ENCODE data around the gene TWSG1. TPM values are rescaled to one million over a fixed set of nuclear protein-coding genes. Genes with fewer than 3 reads are reported as not detected.

The TWSG1 gene
- total RNA-seq, 1 experiment from 2014 or later = 19.3 TPM

DNA sequence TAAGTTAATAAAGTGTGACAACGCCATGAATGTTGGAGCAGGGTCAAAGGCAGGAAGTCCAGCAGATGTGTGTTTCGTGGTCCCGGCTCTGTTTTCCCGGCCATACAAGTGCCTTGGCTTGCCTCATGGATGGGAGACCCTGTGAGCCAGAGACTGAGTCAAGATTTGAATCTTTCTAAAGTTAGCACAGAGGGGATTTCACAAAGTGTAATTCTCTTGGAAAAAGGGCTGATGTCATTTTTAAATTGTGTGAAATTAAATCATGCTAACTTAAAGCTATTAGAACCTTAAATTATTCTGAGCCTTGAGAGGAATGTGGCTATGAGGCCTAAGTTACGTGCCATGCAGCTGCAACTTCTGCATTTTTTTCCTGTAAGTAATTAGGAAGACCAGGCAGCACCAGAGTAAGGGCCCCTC lies 102.5 kb downstream of the TWSG1 start:
- Mint-ChIP-seq H3K9me3 (peaks cover 4% of the 10 kb centered on the region; the same call in 1 of the 2 replicates), H3K4me3 (no peak overlapping the region), H3K27ac (no peak overlapping the region), H3K4me1 (peaks cover 21% of the 10 kb centered on the region), H3K27me3 (ENCODE audit: low read depth) (no peaks in the 10 kb centered on the region), H3K36me3 (no peaks in the 10 kb centered on the region)
- DNase-seq (ENCODE audit: low spot score) (no peak), ATAC-seq (no peak)
- POLR2A ChIA-PET = no interaction called here
- CTCF ChIA-PET = interaction anchor here (1.0 kb wide), 1 partner anchor 139 kb away, joined by 4 read pairs; no protein-coding TSS in a partner anchor
- TF ChIP-seq, protein P1, sequence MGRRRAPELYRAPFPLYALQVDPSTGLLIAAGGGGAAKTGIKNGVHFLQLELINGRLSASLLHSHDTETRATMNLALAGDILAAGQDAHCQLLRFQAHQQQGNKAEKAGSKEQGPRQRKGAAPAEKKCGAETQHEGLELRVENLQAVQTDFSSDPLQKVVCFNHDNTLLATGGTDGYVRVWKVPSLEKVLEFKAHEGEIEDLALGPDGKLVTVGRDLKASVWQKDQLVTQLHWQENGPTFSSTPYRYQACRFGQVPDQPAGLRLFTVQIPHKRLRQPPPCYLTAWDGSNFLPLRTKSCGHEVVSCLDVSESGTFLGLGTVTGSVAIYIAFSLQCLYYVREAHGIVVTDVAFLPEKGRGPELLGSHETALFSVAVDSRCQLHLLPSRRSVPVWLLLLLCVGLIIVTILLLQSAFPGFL (CRISPR knock-in tag; IDR thresholded peaks at IDR 0.05; ENCODE audit: borderline replicate concordance) = no peak
- TF ChIP-seq, protein P2, sequence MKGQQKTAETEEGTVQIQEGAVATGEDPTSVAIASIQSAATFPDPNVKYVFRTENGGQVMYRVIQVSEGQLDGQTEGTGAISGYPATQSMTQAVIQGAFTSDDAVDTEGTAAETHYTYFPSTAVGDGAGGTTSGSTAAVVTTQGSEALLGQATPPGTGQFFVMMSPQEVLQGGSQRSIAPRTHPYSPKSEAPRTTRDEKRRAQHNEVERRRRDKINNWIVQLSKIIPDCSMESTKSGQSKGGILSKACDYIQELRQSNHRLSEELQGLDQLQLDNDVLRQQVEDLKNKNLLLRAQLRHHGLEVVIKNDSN (CRISPR knock-in tag; IDR thresholded peaks at IDR 0.05) = no peak
- TF ChIP-seq ZNF121 (CRISPR knock-in tag; IDR thresholded peaks at IDR 0.05) = no peak

DNA sequence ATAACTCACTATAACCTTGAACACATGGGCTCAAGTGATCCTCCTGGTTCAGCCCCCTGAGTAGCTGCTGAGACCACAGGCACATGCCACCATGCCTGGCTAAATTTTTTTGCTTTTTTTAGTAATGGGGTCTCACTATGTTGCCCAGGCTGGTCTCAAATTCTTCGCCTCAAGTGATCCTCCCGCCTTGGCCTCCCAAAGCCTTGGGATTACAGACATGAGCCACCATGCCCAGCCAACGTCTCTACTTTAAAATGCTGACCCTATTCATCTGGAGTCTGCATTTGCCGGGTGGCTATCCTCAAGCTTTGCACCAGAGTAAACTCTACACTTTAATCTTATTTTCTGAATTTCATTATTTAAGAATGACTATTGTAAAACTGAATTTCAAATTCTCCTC lies 103.1 kb downstream of the TWSG1 start:
- CTCF ChIA-PET = interaction anchor here (1.0 kb wide), 1 partner anchor 138 kb away, joined by 4 read pairs; no protein-coding TSS in a partner anchor
- no peak overlapping the region for H3K27ac Mint-ChIP-seq
- H3K4me1 Mint-ChIP-seq = peaks cover 21% of the 10 kb centered on the region
- POLR2A ChIA-PET = no interaction called here
- DNase-seq (ENCODE audit: low spot score) (no peak), ATAC-seq (no peak)
- no peaks in the 10 kb centered on the region for H3K27me3 Mint-ChIP-seq (ENCODE audit: low read depth)
- TF ChIP-seq TCF7 (CRISPR knock-in tag; IDR thresholded peaks at IDR 0.05; ENCODE audit: low read depth) = no peak
- TF ChIP-seq ZNF121 (CRISPR knock-in tag; IDR thresholded peaks at IDR 0.05) = peak; percentile 54; the same call in 1 of the 2 replicates
- TF ChIP-seq CBFB (CRISPR knock-in tag; IDR thresholded peaks at IDR 0.05; ENCODE audit: low read depth) = no peak
- TF ChIP-seq, protein P3, sequence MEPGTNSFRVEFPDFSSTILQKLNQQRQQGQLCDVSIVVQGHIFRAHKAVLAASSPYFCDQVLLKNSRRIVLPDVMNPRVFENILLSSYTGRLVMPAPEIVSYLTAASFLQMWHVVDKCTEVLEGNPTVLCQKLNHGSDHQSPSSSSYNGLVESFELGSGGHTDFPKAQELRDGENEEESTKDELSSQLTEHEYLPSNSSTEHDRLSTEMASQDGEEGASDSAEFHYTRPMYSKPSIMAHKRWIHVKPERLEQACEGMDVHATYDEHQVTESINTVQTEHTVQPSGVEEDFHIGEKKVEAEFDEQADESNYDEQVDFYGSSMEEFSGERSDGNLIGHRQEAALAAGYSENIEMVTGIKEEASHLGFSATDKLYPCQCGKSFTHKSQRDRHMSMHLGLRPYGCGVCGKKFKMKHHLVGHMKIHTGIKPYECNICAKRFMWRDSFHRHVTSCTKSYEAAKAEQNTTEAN (CRISPR knock-in tag; IDR thresholded peaks at IDR 0.05) = no peak
- no peak for TF ChIP-seq NR3C1 (CRISPR knock-in tag; conservative IDR thresholded peaks at IDR 0.05; ENCODE audit: low read depth)
- no peak for TF ChIP-seq ZNF138 (CRISPR knock-in tag; conservative IDR thresholded peaks at IDR 0.05)
- TF ChIP-seq, protein P4, sequence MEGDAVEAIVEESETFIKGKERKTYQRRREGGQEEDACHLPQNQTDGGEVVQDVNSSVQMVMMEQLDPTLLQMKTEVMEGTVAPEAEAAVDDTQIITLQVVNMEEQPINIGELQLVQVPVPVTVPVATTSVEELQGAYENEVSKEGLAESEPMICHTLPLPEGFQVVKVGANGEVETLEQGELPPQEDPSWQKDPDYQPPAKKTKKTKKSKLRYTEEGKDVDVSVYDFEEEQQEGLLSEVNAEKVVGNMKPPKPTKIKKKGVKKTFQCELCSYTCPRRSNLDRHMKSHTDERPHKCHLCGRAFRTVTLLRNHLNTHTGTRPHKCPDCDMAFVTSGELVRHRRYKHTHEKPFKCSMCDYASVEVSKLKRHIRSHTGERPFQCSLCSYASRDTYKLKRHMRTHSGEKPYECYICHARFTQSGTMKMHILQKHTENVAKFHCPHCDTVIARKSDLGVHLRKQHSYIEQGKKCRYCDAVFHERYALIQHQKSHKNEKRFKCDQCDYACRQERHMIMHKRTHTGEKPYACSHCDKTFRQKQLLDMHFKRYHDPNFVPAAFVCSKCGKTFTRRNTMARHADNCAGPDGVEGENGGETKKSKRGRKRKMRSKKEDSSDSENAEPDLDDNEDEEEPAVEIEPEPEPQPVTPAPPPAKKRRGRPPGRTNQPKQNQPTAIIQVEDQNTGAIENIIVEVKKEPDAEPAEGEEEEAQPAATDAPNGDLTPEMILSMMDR (IDR thresholded peaks at IDR 0.05) = no peak
- TF ChIP-seq ZNF416 (CRISPR knock-in tag; IDR thresholded peaks at IDR 0.05) = no peak
- no peaks in the 10 kb centered on the region for H3K36me3 Mint-ChIP-seq
- H3K4me3 Mint-ChIP-seq = no peak overlapping the region
- H3K9me3 Mint-ChIP-seq = peaks cover 4% of the 10 kb centered on the region; the same call in 1 of the 2 replicates

DNA sequence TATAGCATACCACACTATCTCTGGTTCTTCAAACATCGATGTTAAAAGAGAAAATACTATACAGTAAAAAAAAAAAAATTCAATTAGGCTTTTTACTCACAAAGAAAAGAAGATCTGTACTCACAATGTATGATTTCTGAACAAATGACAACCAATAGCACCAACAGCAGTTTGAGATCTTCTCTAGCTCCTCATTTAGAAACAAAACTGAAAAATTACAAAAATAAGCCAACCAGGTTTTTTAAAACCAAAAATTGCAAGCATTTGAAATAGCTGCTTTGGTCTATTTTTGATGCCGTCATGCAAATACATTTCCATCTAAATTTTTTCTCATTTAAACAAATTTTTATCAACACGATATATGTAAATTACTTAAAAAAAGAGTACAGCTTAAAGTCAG lies 106.5 kb downstream of the TWSG1 start:
- Mint-ChIP-seq H3K4me1 (peaks cover 9% of the 10 kb centered on the region), H3K27ac (no peak overlapping the region), H3K4me3 (no peak overlapping the region), H3K36me3 (no peaks in the 10 kb centered on the region), H3K9me3 (peaks cover 6% of the 10 kb centered on the region), H3K27me3 (ENCODE audit: low read depth) (no peaks in the 10 kb centered on the region)
- TF ChIP-seq ZNF263 (CRISPR knock-in tag; IDR thresholded peaks at IDR 0.05; ENCODE audit: low read depth) = no peak
- TF ChIP-seq, protein P5, sequence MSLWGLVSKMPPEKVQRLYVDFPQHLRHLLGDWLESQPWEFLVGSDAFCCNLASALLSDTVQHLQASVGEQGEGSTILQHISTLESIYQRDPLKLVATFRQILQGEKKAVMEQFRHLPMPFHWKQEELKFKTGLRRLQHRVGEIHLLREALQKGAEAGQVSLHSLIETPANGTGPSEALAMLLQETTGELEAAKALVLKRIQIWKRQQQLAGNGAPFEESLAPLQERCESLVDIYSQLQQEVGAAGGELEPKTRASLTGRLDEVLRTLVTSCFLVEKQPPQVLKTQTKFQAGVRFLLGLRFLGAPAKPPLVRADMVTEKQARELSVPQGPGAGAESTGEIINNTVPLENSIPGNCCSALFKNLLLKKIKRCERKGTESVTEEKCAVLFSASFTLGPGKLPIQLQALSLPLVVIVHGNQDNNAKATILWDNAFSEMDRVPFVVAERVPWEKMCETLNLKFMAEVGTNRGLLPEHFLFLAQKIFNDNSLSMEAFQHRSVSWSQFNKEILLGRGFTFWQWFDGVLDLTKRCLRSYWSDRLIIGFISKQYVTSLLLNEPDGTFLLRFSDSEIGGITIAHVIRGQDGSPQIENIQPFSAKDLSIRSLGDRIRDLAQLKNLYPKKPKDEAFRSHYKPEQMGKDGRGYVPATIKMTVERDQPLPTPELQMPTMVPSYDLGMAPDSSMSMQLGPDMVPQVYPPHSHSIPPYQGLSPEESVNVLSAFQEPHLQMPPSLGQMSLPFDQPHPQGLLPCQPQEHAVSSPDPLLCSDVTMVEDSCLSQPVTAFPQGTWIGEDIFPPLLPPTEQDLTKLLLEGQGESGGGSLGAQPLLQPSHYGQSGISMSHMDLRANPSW (CRISPR knock-in tag; conservative IDR thresholded peaks at IDR 0.05; ENCODE audit: low read depth) = no peak
- TF ChIP-seq ZNF138 (CRISPR knock-in tag; conservative IDR thresholded peaks at IDR 0.05) = no peak
- TF ChIP-seq EMX1 (CRISPR knock-in tag; IDR thresholded peaks at IDR 0.05) = no peak
- TF ChIP-seq, protein P6, sequence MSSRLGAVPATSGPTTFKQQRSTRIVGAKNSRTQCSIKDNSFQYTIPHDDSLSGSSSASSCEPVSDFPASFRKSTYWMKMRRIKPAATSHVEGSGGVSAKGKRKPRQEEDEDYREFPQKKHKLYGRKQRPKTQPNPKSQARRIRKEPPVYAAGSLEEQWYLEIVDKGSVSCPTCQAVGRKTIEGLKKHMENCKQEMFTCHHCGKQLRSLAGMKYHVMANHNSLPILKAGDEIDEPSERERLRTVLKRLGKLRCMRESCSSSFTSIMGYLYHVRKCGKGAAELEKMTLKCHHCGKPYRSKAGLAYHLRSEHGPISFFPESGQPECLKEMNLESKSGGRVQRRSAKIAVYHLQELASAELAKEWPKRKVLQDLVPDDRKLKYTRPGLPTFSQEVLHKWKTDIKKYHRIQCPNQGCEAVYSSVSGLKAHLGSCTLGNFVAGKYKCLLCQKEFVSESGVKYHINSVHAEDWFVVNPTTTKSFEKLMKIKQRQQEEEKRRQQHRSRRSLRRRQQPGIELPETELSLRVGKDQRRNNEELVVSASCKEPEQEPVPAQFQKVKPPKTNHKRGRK (CRISPR knock-in tag; IDR thresholded peaks at IDR 0.05; ENCODE audit: borderline replicate concordance) = no peak
- ChIA-PET CTCF (no interaction called here), POLR2A (no interaction called here)
- ATAC-seq = no peak
- DNase-seq (ENCODE audit: low spot score) = no peak
